Breast epithelium (tissue), 3 donors: ENCODE results near the gene PLPPR1.

Experiments
- CTCF ChIP-seq, 3 donors: fragments of 450-650 bp; IDR thresholded peaks; one replicate each; pipeline ENCODE4 v1.5.1; 2016 to 2017; ENCODE audit warnings: antibody characterized with exemption in 3 of 3, mild to moderate bottlenecking in 3 of 3, moderate library complexity in 3 of 3
- POLR2A ChIP-seq: fragments of 450-650 bp; IDR thresholded peaks from one replicate; pipeline ENCODE4 v1.6.1; 2016; ENCODE audit warnings: antibody characterized with exemption, mild to moderate bottlenecking, moderate library complexity
- POLR2AphosphoS5 ChIP-seq, 3 donors: sonication (generic); formaldehyde crosslinking; IDR thresholded peaks; one replicate each; pipeline ENCODE4 v1.6.1; 2017; ENCODE audit warnings: antibody characterized with exemption in 3 of 3

- TF ChIP-seq POLR2A (no peak), CTCF (IDR thresholded peaks at IDR 0.05) (no peak), POLR2AphosphoS5 (IDR thresholded peaks at IDR 0.05) (no peak)
Observed at GRCh38 chr9:101353683-101354082, 325.2 kb downstream of the PLPPR1 start.
